ENCODE results near the gene SIVA1. TPM values are rescaled to one million over a fixed set of nuclear protein-coding genes. Genes with fewer than 3 reads are reported as not detected.

Gene SIVA1
- total RNA-seq, 2 donors from 2014 or later: 82.5 to 87.3 TPM

GRCh38 chr14:104746071-104746545 is 6.8 kb upstream of the SIVA1 start:
- Histone ChIP-seq H3K4me1 (ENCODE audit: control insufficient read depth, insufficient read depth, low read length) (no peaks in the 10 kb centered on the region), H3K9me3 (ENCODE audit: control insufficient read depth, low read length) (peaks cover 7% of the 10 kb centered on the region), H3K27me3 (ENCODE audit: control insufficient read depth, insufficient read depth, low read length, poor library complexity, severe bottlenecking) (no peaks in the 10 kb centered on the region), H3K27ac (ENCODE audit: low read depth, low read length) (no peak overlapping the region), H3K4me3 (ENCODE audit: low read length) (no peak overlapping the region), H3K9ac (ENCODE audit: extremely low read depth, low read length, poor library complexity, severe bottlenecking) (no peak overlapping the region), H3K36me3 (ENCODE audit: control insufficient read depth, insufficient read depth, low read length) (no peaks in the 10 kb centered on the region)
- Mint-ChIP-seq H3K27ac (no peak overlapping the region), H3K4me3 (no peak overlapping the region), H3K9me3 (peaks cover 18% of the 10 kb centered on the region), H3K36me3 (ENCODE audit: low read depth) (peaks cover 7% of the 10 kb centered on the region), H3K4me1 (no peaks in the 10 kb centered on the region), H3K27me3 (ENCODE audit: insufficient read depth) (peaks cover 3% of the 10 kb centered on the region)
- no peak for TF ChIP-seq CTCF (conservative IDR thresholded peaks at IDR 0.05)
- DNase-seq: no peak
- WGBS, 2 experiments (ENCODE audit: insufficient coverage in 1 of 2, insufficient read length in 1 of 2): 93 to 100% methylated on average over 10 to 13 of the region's 13 CpGs

GRCh38 chr14:104746934-104747481 is 5.9 kb upstream of the SIVA1 start:
- H3K4me3 ChIP-seq (ENCODE audit: low read length): no peak overlapping the region
- 94 to 97% methylated on average over 6 to 7 of the region's 7 CpGs for WGBS, 2 experiments (ENCODE audit: insufficient coverage in 1 of 2, insufficient read length in 1 of 2)
- no peaks in the 10 kb centered on the region for H3K36me3 ChIP-seq (ENCODE audit: control insufficient read depth, insufficient read depth, low read length)
- DNase-seq: no peak
- no peak overlapping the region for H3K9ac ChIP-seq (ENCODE audit: extremely low read depth, low read length, poor library complexity, severe bottlenecking)
- no peaks in the 10 kb centered on the region for H3K4me1 ChIP-seq (ENCODE audit: control insufficient read depth, insufficient read depth, low read length)
- peaks cover 7% of the 10 kb centered on the region for H3K36me3 Mint-ChIP-seq (ENCODE audit: low read depth)
- H3K27me3 ChIP-seq (ENCODE audit: control insufficient read depth, insufficient read depth, low read length, poor library complexity, severe bottlenecking): no peaks in the 10 kb centered on the region
- H3K9me3 Mint-ChIP-seq: peaks cover 19% of the 10 kb centered on the region
- TF ChIP-seq CTCF (conservative IDR thresholded peaks at IDR 0.05): no peak
- H3K9me3 ChIP-seq (ENCODE audit: control insufficient read depth, low read length): peaks cover 7% of the 10 kb centered on the region
- peaks cover 3% of the 10 kb centered on the region for H3K27me3 Mint-ChIP-seq (ENCODE audit: insufficient read depth)
- no peak overlapping the region for H3K27ac Mint-ChIP-seq
- H3K27ac ChIP-seq (ENCODE audit: low read depth, low read length): no peak overlapping the region
- no peak overlapping the region for H3K4me3 Mint-ChIP-seq
- H3K4me1 Mint-ChIP-seq: no peaks in the 10 kb centered on the region

GRCh38 chr14:104747876-104748275 is 5.1 kb upstream of the SIVA1 start:
- peaks cover 7% of the 10 kb centered on the region for H3K9me3 ChIP-seq (ENCODE audit: control insufficient read depth, low read length)
- H3K9ac ChIP-seq (ENCODE audit: extremely low read depth, low read length, poor library complexity, severe bottlenecking): no peak overlapping the region
- peaks cover 7% of the 10 kb centered on the region for H3K36me3 Mint-ChIP-seq (ENCODE audit: low read depth)
- H3K27me3 Mint-ChIP-seq (ENCODE audit: insufficient read depth): peaks cover 3% of the 10 kb centered on the region
- H3K27ac Mint-ChIP-seq: no peak overlapping the region
- H3K4me3 Mint-ChIP-seq: no peak overlapping the region
- H3K4me1 Mint-ChIP-seq: no peaks in the 10 kb centered on the region
- H3K9me3 Mint-ChIP-seq: peaks cover 22% of the 10 kb centered on the region
- H3K4me3 ChIP-seq (ENCODE audit: low read length): no peak overlapping the region
- no peaks in the 10 kb centered on the region for H3K4me1 ChIP-seq (ENCODE audit: control insufficient read depth, insufficient read depth, low read length)
- 91 to 92% methylated on average over 8 to 9 of the region's 9 CpGs for WGBS, 2 experiments (ENCODE audit: insufficient coverage in 1 of 2, insufficient read length in 1 of 2)
- no peaks in the 10 kb centered on the region for H3K36me3 ChIP-seq (ENCODE audit: control insufficient read depth, insufficient read depth, low read length)
- no peak for DNase-seq
- peak overlapping the region; percentile 58 for H3K27ac ChIP-seq (ENCODE audit: low read depth, low read length)
- H3K27me3 ChIP-seq (ENCODE audit: control insufficient read depth, insufficient read depth, low read length, poor library complexity, severe bottlenecking): no peaks in the 10 kb centered on the region
- TF ChIP-seq CTCF (conservative IDR thresholded peaks at IDR 0.05): no peak

Measured in endodermal cell (in vitro differentiated cells).